Trophoblast cell (in vitro differentiated cells and primary cell): ENCODE results near the gene ZNF681.
A peak's percentile ranks its signal among the peaks of the same experiment; 100 is the strongest.

Experiments
- DNase-seq, 2 donors: peaks; one replicate each; pipeline ENCODE4 v3.0.0-alpha.2; 2016
- H2AFZ ChIP-seq: 2 replicates; pipeline ENCODE4 v1.6.1; 2013; ENCODE audit warnings: low read length, moderate library complexity, mild to moderate bottlenecking; ENCODE audit not compliant: insufficient read depth, poor library complexity
- H2AK5ac ChIP-seq: 2 replicates; pipeline ENCODE4 v1.6.1; 2013; ENCODE audit warnings: mild to moderate bottlenecking, low read length
- H2BK120ac ChIP-seq: 2 replicates; pipeline ENCODE4 v1.6.1; 2013; ENCODE audit warnings: low read length, mild to moderate bottlenecking, moderate library complexity; ENCODE audit not compliant: insufficient read depth, poor library complexity
- H2BK12ac ChIP-seq: 2 replicates; pipeline ENCODE4 v1.6.1; 2013; ENCODE audit warnings: mild to moderate bottlenecking, low read length, moderate library complexity
- H2BK5ac ChIP-seq: 2 replicates; pipeline ENCODE4 v1.6.1; 2013; ENCODE audit warnings: low read length, low read depth, moderate library complexity, mild to moderate bottlenecking; ENCODE audit not compliant: poor library complexity
- H3K14ac ChIP-seq: 2 replicates; pipeline ENCODE4 v1.6.1; 2013; ENCODE audit warnings: mild to moderate bottlenecking, low read length
- H3K18ac ChIP-seq: 2 replicates; pipeline ENCODE4 v1.6.1; 2013; ENCODE audit warnings: mild to moderate bottlenecking, low read length
- H3K23ac ChIP-seq: 2 replicates; pipeline ENCODE4 v1.6.1; 2013; ENCODE audit warnings: low read length
- H3K27ac ChIP-seq: 2 replicates; pipeline ENCODE4 v1.5.1; 2013; ENCODE audit warnings: low read depth, mild to moderate bottlenecking, inconsistent platforms, low read length, moderate library complexity
- H3K27me3 ChIP-seq: 2 replicates; pipeline ENCODE4 v1.6.1; 2013; ENCODE audit warnings: inconsistent platforms, mild to moderate bottlenecking, low read length, moderate library complexity; ENCODE audit not compliant: insufficient read depth
- H3K36me3 ChIP-seq, 2 experiments: 1 replicate in 1 of 2; 2 replicates in 1 of 2; pipeline ENCODE4 v1.6.1; 2013; ENCODE audit warnings: low read length in 2 of 2, mild to moderate bottlenecking in 2 of 2, moderate library complexity in 1 of 2; ENCODE audit not compliant: insufficient read depth in 2 of 2, control insufficient read depth in 1 of 2
- H3K4ac ChIP-seq: 2 replicates; pipeline ENCODE4 v1.6.1; 2013; ENCODE audit warnings: low read depth, mild to moderate bottlenecking, low read length, moderate library complexity
- H3K4me1 ChIP-seq, 2 experiments: 1 replicate in 1 of 2; 2 replicates in 1 of 2; pipeline ENCODE4 v1.6.1; 2013; ENCODE audit warnings: low read length in 2 of 2, mild to moderate bottlenecking in 2 of 2, moderate library complexity in 1 of 2; ENCODE audit not compliant: insufficient read depth in 2 of 2, control insufficient read depth in 1 of 2
- H3K4me2 ChIP-seq: 2 replicates; pipeline ENCODE4 v1.6.1; 2013; ENCODE audit warnings: inconsistent platforms, mild to moderate bottlenecking, low read length, moderate library complexity
- H3K4me3 ChIP-seq: 2 replicates; pipeline ENCODE4 v1.5.1; 2013; ENCODE audit warnings: mild to moderate bottlenecking, low read depth, low read length, inconsistent platforms
- H3K79me1 ChIP-seq: one replicate; pipeline ENCODE4 v1.6.1; 2013; ENCODE audit warnings: low read length
- H3K79me2 ChIP-seq: 2 replicates; pipeline ENCODE4 v1.6.1; 2013; ENCODE audit warnings: low read length, mild to moderate bottlenecking; ENCODE audit not compliant: control insufficient read depth, insufficient read depth, poor library complexity
- H3K9ac ChIP-seq: 2 replicates; pipeline ENCODE4 v1.6.1; 2013; ENCODE audit warnings: mild to moderate bottlenecking, low read length
- H3K9me3 ChIP-seq: 2 replicates; pipeline ENCODE4 v1.6.1; 2013; ENCODE audit warnings: low read depth, mild to moderate bottlenecking, control low read depth, inconsistent platforms, low read length; ENCODE audit not compliant: insufficient read depth
- H4K12ac ChIP-seq: 2 replicates; pipeline ENCODE4 v1.6.1; 2013; ENCODE audit warnings: low read depth, mild to moderate bottlenecking, low read length, moderate library complexity
- H4K8ac ChIP-seq: 2 replicates; pipeline ENCODE4 v1.6.1; 2013; ENCODE audit warnings: low read depth, mild to moderate bottlenecking, low read length, moderate library complexity
- H4K91ac ChIP-seq: one replicate; pipeline ENCODE4 v1.6.1; 2013; ENCODE audit warnings: low read depth, mild to moderate bottlenecking, low read length, moderate library complexity
- WGBS: extraction: QIAGEN DNeasy Blood & Tissue Kit; methylation state at CpG from one replicate; pipeline ENCODE4 v1.1.7; 2013; ENCODE audit warnings: missing lambda C conversion rate; ENCODE audit not compliant: insufficient read length, insufficient coverage; ENCODE audit errors: extremely low coverage; 5-methylcytosine and 5-hydroxymethylcytosine counted together

ZNF681 gene

GRCh38 chr19:23716792-23717191, 41.9 kb downstream of the ZNF681 start:
- DNase-seq, result no peak
- no peaks in the 10 kb centered on the region for H3K36me3 ChIP-seq
- H3K4me3 ChIP-seq, result no peak overlapping the region
- no peak overlapping the region for H4K91ac ChIP-seq
- no peak overlapping the region for H3K27ac ChIP-seq
- H3K14ac ChIP-seq, result no peak overlapping the region
- H3K23ac ChIP-seq, result no peak overlapping the region
- H2BK5ac ChIP-seq, result no peak overlapping the region
- no peak overlapping the region for H4K12ac ChIP-seq
- no peak overlapping the region for H2AFZ ChIP-seq
- H3K79me1 ChIP-seq, result no peaks in the 10 kb centered on the region
- no peak overlapping the region for H3K9ac ChIP-seq
- no peak overlapping the region for H3K4me2 ChIP-seq
- H3K4ac ChIP-seq, result no peak overlapping the region
- H3K79me2 ChIP-seq, result no peaks in the 10 kb centered on the region
- H3K18ac ChIP-seq, result no peak overlapping the region
- no peaks in the 10 kb centered on the region for H3K9me3 ChIP-seq
- no peak overlapping the region for H2BK120ac ChIP-seq
- H4K8ac ChIP-seq, result no peak overlapping the region
- H3K4me1 ChIP-seq, result no peaks in the 10 kb centered on the region
- H3K27me3 ChIP-seq, result no peaks in the 10 kb centered on the region
- no peak overlapping the region for H2BK12ac ChIP-seq
- H2AK5ac ChIP-seq, result no peak overlapping the region

GRCh38 chr19:23709347-23709746, 49.3 kb downstream of the ZNF681 start:
- Histone ChIP-seq H3K23ac (no peak overlapping the region), H3K4ac (no peak overlapping the region), H4K8ac (no peak overlapping the region), H2AFZ (no peak overlapping the region), H3K79me1 (no peaks in the 10 kb centered on the region), H3K18ac (no peak overlapping the region), H2BK120ac (no peak overlapping the region), H4K91ac (no peak overlapping the region), H3K36me3 (no peaks in the 10 kb centered on the region), H3K27ac (no peak overlapping the region), H3K4me3 (no peak overlapping the region), H3K27me3 (no peaks in the 10 kb centered on the region), H3K4me2 (no peak overlapping the region), H3K4me1 (no peaks in the 10 kb centered on the region), H3K9ac (no peak overlapping the region), H2BK5ac (no peak overlapping the region), H3K9me3 (no peaks in the 10 kb centered on the region), H3K14ac (no peak overlapping the region), H2BK12ac (no peak overlapping the region), H2AK5ac (no peak overlapping the region), H4K12ac (no peak overlapping the region), H3K79me2 (no peaks in the 10 kb centered on the region)
- no CpG with 5 or more reads among the region's 2 CpGs for WGBS
- DNase-seq, result no peak

GRCh38 chr19:23706657-23707056, 52.0 kb downstream of the ZNF681 start:
- H3K4ac ChIP-seq, result no peak overlapping the region
- no peaks in the 10 kb centered on the region for H3K79me1 ChIP-seq
- H2AFZ ChIP-seq, result no peak overlapping the region
- H3K4me3 ChIP-seq, result no peak overlapping the region
- no peak overlapping the region for H3K4me2 ChIP-seq
- H2BK120ac ChIP-seq, result no peak overlapping the region
- no peaks in the 10 kb centered on the region for H3K79me2 ChIP-seq
- no peak overlapping the region for H3K23ac ChIP-seq
- no peak overlapping the region for H4K12ac ChIP-seq
- no peaks in the 10 kb centered on the region for H3K36me3 ChIP-seq
- no peak overlapping the region for H3K14ac ChIP-seq
- no peaks in the 10 kb centered on the region for H3K9me3 ChIP-seq
- H2BK12ac ChIP-seq, result no peak overlapping the region
- H3K4me1 ChIP-seq, result no peaks in the 10 kb centered on the region
- WGBS, result no CpG with 5 or more reads among the region's 1 CpG
- no peak overlapping the region for H4K8ac ChIP-seq
- H4K91ac ChIP-seq, result no peak overlapping the region
- H2BK5ac ChIP-seq, result no peak overlapping the region
- no peak overlapping the region for H3K9ac ChIP-seq
- H3K27me3 ChIP-seq, result no peaks in the 10 kb centered on the region
- H3K27ac ChIP-seq, result no peak overlapping the region
- H2AK5ac ChIP-seq, result no peak overlapping the region
- DNase-seq, result no peak
- H3K18ac ChIP-seq, result no peak overlapping the region

GRCh38 chr19:23699521-23699860, 59.2 kb downstream of the ZNF681 start:
- peak overlapping the region; percentile 11 for H3K27ac ChIP-seq
- WGBS, result no CpG with 5 or more reads among the region's 2 CpGs
- peak; percentile 72 to 77 for DNase-seq

More at GRCh38 chr19:23699521-23699860, 59.2 kb downstream of the ZNF681 start:
- Histone ChIP-seq H4K91ac (no peak overlapping the region), H3K4ac (no peak overlapping the region), H3K79me2 (no peaks in the 10 kb centered on the region), H3K9ac (no peak overlapping the region), H2AK5ac (no peak overlapping the region), H2BK5ac (no peak overlapping the region), H4K8ac (no peak overlapping the region), H3K27me3 (no peaks in the 10 kb centered on the region), H3K18ac (no peak overlapping the region), H3K14ac (no peak overlapping the region), H3K79me1 (no peaks in the 10 kb centered on the region), H4K12ac (no peak overlapping the region), H3K4me2 (no peak overlapping the region), H2BK120ac (no peak overlapping the region), H3K9me3 (no peaks in the 10 kb centered on the region), H3K4me1 (peaks cover 6 to 8% of the 10 kb centered on the region in 2 experiments), H2BK12ac (no peak overlapping the region), H3K4me3 (no peak overlapping the region), H2AFZ (no peak overlapping the region), H3K36me3 (no peaks in the 10 kb centered on the region), H3K23ac (no peak overlapping the region)
